GM12878 (cell line): ENCODE data around the gene HCFC2. TPM values are rescaled to one million over a fixed set of nuclear protein-coding genes. Genes with fewer than 3 reads are reported as not detected.

Experiments
- ATAC-seq: fragments of 200-7000 bp; cut with Tn5 transposase; 3 replicates; pipeline ENCODE4 v1.9.1; 2020; ENCODE audit warnings: mild to moderate bottlenecking, moderate library complexity
- BruUV-seq: library from RNA; stranded (reverse); fragments of 400-500 nt; replicated peaks from 2 replicates; lab custom pipeline; 2021; lab: Mats Ljungman, UMichigan
- CTCF ChIA-PET: fragments of 300-600 bp; sonication (Branson Sonifier 250); formaldehyde crosslinking; extraction: SDS; loops from one replicate; lab custom pipeline; 2021; ENCODE audit warnings: inconsistent platforms; lab: Yijun Ruan, JAX
- POLR2A ChIA-PET: fragments of 350-600 bp; formaldehyde crosslinking; extraction: SDS; loops from one replicate; lab custom pipeline; 2021; ENCODE audit warnings: inconsistent platforms; lab: Charles Lee
- RAD21 ChIA-PET: fragments of 300-600 bp; sonication (Branson Sonifier 250); formaldehyde crosslinking; loops from one replicate; lab custom pipeline; 2023; ENCODE audit warnings: antibody characterized with exemption; ENCODE audit not compliant: unreplicated experiment; lab: Charles Lee
- SMC1A ChIA-PET: fragments of 300-600 bp; sonication (Branson Sonifier 250); formaldehyde crosslinking; loops from one replicate; lab custom pipeline; 2023; ENCODE audit not compliant: unreplicated experiment, uncharacterized antibody; lab: Charles Lee
- DNase-seq: peaks from one replicate; pipeline ENCODE4 v3.0.0-alpha.2; 2011; ENCODE audit warnings: low read depth, low spot score
- FAIRE-seq: peaks from 3 replicates; lab custom pipeline; 2011; peaks lifted over from hg19 to GRCh38; lab: Jason Lieb, UNC
- H2AFZ ChIP-seq: 2 replicates; pipeline ENCODE4 v1.6.0; 2011; ENCODE audit warnings: low read depth, low read length, control low read depth; ENCODE audit not compliant: control insufficient read depth
- H3K27ac ChIP-seq: 2 replicates; pipeline ENCODE4 v1.5.1; 2011; ENCODE audit warnings: control low read depth; ENCODE audit not compliant: control insufficient read depth, insufficient read depth
- H3K27me3 ChIP-seq, 2 experiments: replicated peaks in 1 of 2; 2 replicates each; pipeline versions ENCODE4 v1.6.0 to v1.6.1; 2011; ENCODE audit warnings: low read length in 1 of 2; ENCODE audit not compliant: control insufficient read depth in 2 of 2, insufficient read depth in 2 of 2
- H3K36me3 ChIP-seq, 2 experiments: 2 replicates each; pipeline ENCODE4 v1.5.1; 2011; ENCODE audit warnings: low read length in 1 of 2; ENCODE audit not compliant: control insufficient read depth in 2 of 2, insufficient read depth in 2 of 2
- H3K4me1 ChIP-seq: 2 replicates; pipeline ENCODE4 v1.6.1; 2011; ENCODE audit warnings: mild to moderate bottlenecking, low read length, moderate library complexity, mixed read lengths; ENCODE audit not compliant: control insufficient read depth, insufficient read depth
- H3K4me2 ChIP-seq: 2 replicates; pipeline ENCODE4 v1.6.0; 2011; ENCODE audit warnings: control low read depth; ENCODE audit not compliant: control insufficient read depth, insufficient read depth
- H3K4me3 ChIP-seq: fragments of 200-600 bp; sonication (generic); 2 replicates; pipeline ENCODE4 v1.5.1; 2016
- H3K79me2 ChIP-seq: 2 replicates; pipeline ENCODE4 v1.6.0; 2011; ENCODE audit warnings: low read length; ENCODE audit not compliant: control insufficient read depth, insufficient read depth
- H3K9ac ChIP-seq: 2 replicates; pipeline ENCODE4 v1.8.0; 2011; ENCODE audit warnings: low read length, control low read depth, mixed read lengths; ENCODE audit not compliant: control insufficient read depth, insufficient read depth
- H3K9me3 ChIP-seq: replicated peaks from 3 replicates; pipeline ENCODE4 v1.5.1; 2011; ENCODE audit warnings: mild to moderate bottlenecking, low read length; ENCODE audit not compliant: control insufficient read depth, insufficient read depth
- H4K20me1 ChIP-seq: 2 replicates; pipeline ENCODE4 v1.6.0; 2011; ENCODE audit not compliant: control insufficient read depth, insufficient read depth
- BHLHE40 ChIP-seq, 2 experiments: fragments of 450-650 bp in 1 of 2; IDR thresholded peaks; 2 replicates each; pipeline ENCODE4 v1.6.1; 2011 to 2017; ENCODE audit warnings: low read depth in 2 of 2, borderline replicate concordance in 1 of 2, improper control_type of control experiment in 1 of 2, low read length in 1 of 2, mild to moderate bottlenecking in 1 of 2
- CHD2 ChIP-seq: IDR thresholded peaks from 2 replicates; pipeline ENCODE4 v1.6.1; 2011; ENCODE audit warnings: low read depth, low read length, improper control_type of control experiment, borderline replicate concordance
- E2F8 ChIP-seq: fragments of 450-650 bp; IDR thresholded peaks from 2 replicates; pipeline ENCODE4 v1.6.1; 2018; ENCODE audit warnings: mild to moderate bottlenecking, low read depth, moderate library complexity; ENCODE audit not compliant: partially characterized antibody
- EGR1 ChIP-seq, 2 experiments: IDR thresholded peaks; 1 replicate in 1 of 2; 2 replicates in 1 of 2; pipeline ENCODE4 v1.6.1; 2011 to 2012; ENCODE audit warnings: low read depth in 2 of 2, low read length in 2 of 2, borderline replicate concordance in 1 of 2, mild to moderate bottlenecking in 1 of 2, moderate library complexity in 1 of 2
- EP300 ChIP-seq, 2 experiments: fragments of 150-350 bp in 1 of 2; IDR thresholded peaks; 2 replicates each; pipeline ENCODE4 v1.6.1; 2011 to 2012; ENCODE audit warnings: low read depth in 2 of 2, low read length in 2 of 2, borderline replicate concordance in 1 of 2, improper control_type of control experiment in 1 of 2, inconsistent platforms in 1 of 2; ENCODE audit not compliant: control insufficient read depth in 1 of 2
- ESRRA ChIP-seq: IDR thresholded peaks from 2 replicates; pipeline ENCODE4 v1.6.1; 2012; ENCODE audit warnings: mild to moderate bottlenecking, low read length, improper control_type of control experiment
- ETV6 ChIP-seq, 2 experiments: fragments of 450-650 bp in 1 of 2; IDR thresholded peaks in 1 of 2; conservative IDR thresholded peaks in 1 of 2; 2 replicates each; pipeline ENCODE4 v1.6.1; 2014; ENCODE audit warnings: antibody characterized with exemption in 1 of 2, borderline replicate concordance in 1 of 2, low read depth in 1 of 2, mild to moderate bottlenecking in 1 of 2, moderate library complexity in 1 of 2
- FOXK2 ChIP-seq: fragments of 450-650 bp; IDR thresholded peaks from 2 replicates; pipeline ENCODE4 v1.6.1; 2017; ENCODE audit warnings: mild to moderate bottlenecking, moderate library complexity
- HDAC2 ChIP-seq: fragments of 200-600 bp; sonication (generic); IDR thresholded peaks from 2 replicates; pipeline ENCODE4 v1.6.1; 2017
- MEF2A ChIP-seq: IDR thresholded peaks from 2 replicates; pipeline ENCODE4 v1.6.1; 2011; ENCODE audit warnings: low read depth, mild to moderate bottlenecking, low read length, moderate library complexity; ENCODE audit not compliant: insufficient read depth
- MLLT1 ChIP-seq: fragments of 450-650 bp; IDR thresholded peaks from 2 replicates; pipeline ENCODE4 v1.6.1; 2016; ENCODE audit warnings: mild to moderate bottlenecking
- MYC ChIP-seq: IDR thresholded peaks from 2 replicates; pipeline ENCODE4 v1.6.1; 2011; ENCODE audit warnings: mild to moderate bottlenecking, low read length, moderate library complexity, inconsistent platforms; ENCODE audit not compliant: insufficient read depth, insufficient replicate concordance, insufficient read length, severe bottlenecking
- PKNOX1 ChIP-seq: fragments of 450-650 bp; IDR thresholded peaks from 2 replicates; pipeline ENCODE4 v1.6.1; 2016; ENCODE audit warnings: mild to moderate bottlenecking
- WRNIP1 ChIP-seq: IDR thresholded peaks from 2 replicates; pipeline ENCODE4 v1.6.1; 2011; ENCODE audit warnings: low read depth, low read length, improper control_type of control experiment, borderline replicate concordance
- WGBS: methylation state at CpG from one replicate; pipeline ENCODE4 v1.1.6; 2016; ENCODE audit warnings: low lambda C conversion rate; ENCODE audit not compliant: insufficient replicate concordance, insufficient coverage; ENCODE audit errors: missing lambda C conversion rate; 5-methylcytosine and 5-hydroxymethylcytosine counted together
- in situ Hi-C: fragments of 300-500 bp; cut with MboI; formaldehyde crosslinking; loops from 9 replicates; pipeline ENCODE4 v1.14.3; 2018; ENCODE audit warnings: mixed read lengths
- intact Hi-C: fragments of 100-400 bp; cut with micrococcal nuclease; formaldehyde crosslinking; loops from one replicate; pipeline ENCODE4 v1.14.2; 2022; ENCODE audit not compliant: unreplicated experiment
- polyA plus RNA-seq, 11 experiments: library from polyadenylated mRNA; depleted of rRNA in 4 of 11; unstranded in 6 of 11; stranded (reverse) in 5 of 11; fragments of >200 nt; fragmentation: Nextera tagmentation in 4 of 11; fragmentation: Illumina TruSeq in 1 of 11; extraction: Ambion mirVana in 4 of 11; extraction: Trizol in 1 of 11; gene quantifications; 1 replicate in 1 of 11; 2 replicates in 10 of 11; pipeline versions ENCODE4 v1.2.1 to v1.2.3, GENCODE V29; 2011 to 2016; ENCODE audit warnings: inconsistent platforms in 2 of 11, missing spikeins in 2 of 11, low read depth in 1 of 11
- total RNA-seq, 4 experiments: library from RNA; depleted of rRNA in 3 of 4; stranded (reverse); fragments of >200 nt in 3 of 4; fragmentation: Illumina TruSeq in 1 of 4; extraction: Trizol in 1 of 4; gene quantifications; 2 replicates each; pipeline versions ENCODE4 v1.2.1 to v1.2.3, GENCODE V29; 2013 to 2021

HCFC2 gene
- total and polyA plus RNA-seq, 10 of the 15 experiments (the other 5 are each of a cell fraction or from before 2014, with no cell fraction given): 1.8 to 14.2 (median 9.3) TPM

- TF ChIP-seq E2F8 (no peak), MEF2A (no peak), HDAC2 (no peak), EGR1 (IDR thresholded peaks at IDR 0.05; ENCODE audit: borderline replicate concordance in 1 of 2, low read depth in 2 of 2, low read length in 2 of 2) (peak; percentile 49 to 66; a peak in 2 of 3 replicates), WRNIP1 (no peak)
Measured at GRCh38 chr12:104137902-104138796, 73.8 kb downstream of the HCFC2 start, which contains the start of gene NFYB (continued).

GRCh38 chr12:104138797-104139152 lies 74.4 kb downstream of the HCFC2 start:
- Histone ChIP-seq H3K9ac (no peak overlapping the region), H3K36me3 (peaks cover 0 to 6% of the 10 kb centered on the region in 2 experiments; a peak in 1 of 4 replicates), H3K4me1 (peaks cover 3% of the 10 kb centered on the region; the same call in 1 of the 2 replicates), H2AFZ (peak overlapping the region; percentile 65), H3K4me3 (no peak overlapping the region), H3K27me3 (no peaks in the 10 kb centered on the region), H3K79me2 (peaks cover 27% of the 10 kb centered on the region), H3K27ac (no peak overlapping the region), H3K9me3 (no peaks in the 10 kb centered on the region), H3K4me2 (peak overlapping the region; percentile 45), H4K20me1 (no peaks in the 10 kb centered on the region)
- ChIA-PET CTCF (interaction anchor here (1.2 to 1.8 kb wide), 2 partner anchors 30 to 148 kb away, joined by 3 to 7 read pairs; no protein-coding TSS in a partner anchor), RAD21 (interaction anchor here (1.4 kb wide), 1 partner anchor 255 kb away, joined by 3 read pairs; no protein-coding TSS in a partner anchor), POLR2A (interaction anchor here (0.6 to 1.1 kb wide), 4 partner anchors 30 to 282 kb away, joined by 3 to 7 read pairs (median 5); partner anchors contain the start of gene HCFC2), SMC1A (interaction anchor here (1.1 to 1.8 kb wide), 3 partner anchors 30 to 149 kb away, joined by 4 to 7 read pairs (median 6); partner anchors contain the start of gene HCFC2)
- BruUV-seq: no TSS peak
- no peak for DNase-seq
- ATAC-seq: no peak
- intact Hi-C loops (no loop called here), in situ Hi-C loops (no loop called here)
- WGBS: 92% methylated on average over 7 of the region's 7 CpGs
- FAIRE-seq: no peak
- TF ChIP-seq EP300 (IDR thresholded peaks at IDR 0.05; ENCODE audit: borderline replicate concordance in 1 of 2, control insufficient read depth in 1 of 2, low read depth in 2 of 2, low read length in 2 of 2) (no peak), CHD2 (no peak), BHLHE40 (IDR thresholded peaks at IDR 0.05; ENCODE audit: borderline replicate concordance in 1 of 2, low read depth in 2 of 2, low read length in 1 of 2) (no peak), PKNOX1 (no peak), ETV6 (conservative IDR thresholded peaks at IDR 0.05 in 1 of 2, IDR thresholded peaks at IDR 0.05 in 1 of 2; ENCODE audit: borderline replicate concordance in 1 of 2, low read depth in 1 of 2) (no peak), FOXK2 (no peak), MLLT1 (0 out of 2 replicates have a peak, but pooled peaks have one; percentile 19), ESRRA (no peak), MYC (peak; percentile 15)
